Lower leg skin (tissue), 3 donors: Measurements from ENCODE around the gene ENPP5.

ENCODE experiments used
- POLR2A ChIP-seq, 2 donors: fragments of 450-650 bp; IDR thresholded peaks; one replicate each; pipeline ENCODE4 v1.6.1; 2016 to 2017; ENCODE audit warnings: antibody characterized with exemption in 2 of 2, mild to moderate bottlenecking in 1 of 2, moderate library complexity in 1 of 2
- TF ChIP-seq, protein P1 (sequence below), 3 donors: fragments of 450-650 bp; IDR thresholded peaks; one replicate each; pipeline ENCODE4 v1.5.1; 2016; ENCODE audit warnings: antibody characterized with exemption in 3 of 3, mild to moderate bottlenecking in 3 of 3, moderate library complexity in 2 of 3

- TF ChIP-seq, protein P1, sequence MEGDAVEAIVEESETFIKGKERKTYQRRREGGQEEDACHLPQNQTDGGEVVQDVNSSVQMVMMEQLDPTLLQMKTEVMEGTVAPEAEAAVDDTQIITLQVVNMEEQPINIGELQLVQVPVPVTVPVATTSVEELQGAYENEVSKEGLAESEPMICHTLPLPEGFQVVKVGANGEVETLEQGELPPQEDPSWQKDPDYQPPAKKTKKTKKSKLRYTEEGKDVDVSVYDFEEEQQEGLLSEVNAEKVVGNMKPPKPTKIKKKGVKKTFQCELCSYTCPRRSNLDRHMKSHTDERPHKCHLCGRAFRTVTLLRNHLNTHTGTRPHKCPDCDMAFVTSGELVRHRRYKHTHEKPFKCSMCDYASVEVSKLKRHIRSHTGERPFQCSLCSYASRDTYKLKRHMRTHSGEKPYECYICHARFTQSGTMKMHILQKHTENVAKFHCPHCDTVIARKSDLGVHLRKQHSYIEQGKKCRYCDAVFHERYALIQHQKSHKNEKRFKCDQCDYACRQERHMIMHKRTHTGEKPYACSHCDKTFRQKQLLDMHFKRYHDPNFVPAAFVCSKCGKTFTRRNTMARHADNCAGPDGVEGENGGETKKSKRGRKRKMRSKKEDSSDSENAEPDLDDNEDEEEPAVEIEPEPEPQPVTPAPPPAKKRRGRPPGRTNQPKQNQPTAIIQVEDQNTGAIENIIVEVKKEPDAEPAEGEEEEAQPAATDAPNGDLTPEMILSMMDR (IDR thresholded peaks at IDR 0.05), result no peak
- no peak for TF ChIP-seq POLR2A (IDR thresholded peaks at IDR 0.05)
These were observed 11.6 kb downstream of the ENPP5 start for GRCh38 chr6:46159229-46159628.
